Natural killer cell (primary cell): ENCODE measurements around the gene GINS1. TPM values are rescaled to one million over a fixed set of nuclear protein-coding genes. Genes with fewer than 3 reads are reported as not detected.
A peak's percentile ranks its signal among the peaks of the same experiment; 100 is the strongest.

Source experiments
- ATAC-seq, 3 donors: fragments of 150-1000 bp in 2 of 3; fragments of 200-7000 bp in 1 of 3; cut with Tn5 transposase; 1 replicate in 1 of 3; 2 replicates in 2 of 3; pipeline ENCODE4 v1.10.0; 2021; ENCODE audit warnings: mild to moderate bottlenecking in 2 of 3, moderate library complexity in 2 of 3
- DNase-seq, 2 donors: peaks; one replicate each; pipeline versions ENCODE4 v3.0.0 to v3.0.0-alpha.2; 2013 to 2021; ENCODE audit warnings: mixed read lengths in 1 of 2
- H3K27ac ChIP-seq: one replicate; pipeline ENCODE4 v1.5.1; 2013; ENCODE audit warnings: mild to moderate bottlenecking, low read length
- H3K27me3 ChIP-seq: one replicate; pipeline ENCODE4 v1.6.1; 2013; ENCODE audit warnings: low read length; ENCODE audit not compliant: control insufficient read depth, insufficient read depth
- H3K36me3 ChIP-seq: one replicate; pipeline ENCODE4 v1.6.1; 2013; ENCODE audit warnings: low read length; ENCODE audit not compliant: control insufficient read depth, insufficient read depth
- H3K4me1 ChIP-seq: one replicate; pipeline ENCODE4 v1.6.1; 2013; ENCODE audit warnings: low read length; ENCODE audit not compliant: control insufficient read depth, insufficient read depth
- H3K4me3 ChIP-seq: one replicate; pipeline ENCODE4 v1.5.1; 2013; ENCODE audit warnings: low read length
- H3K9me3 ChIP-seq: one replicate; pipeline ENCODE4 v1.6.1; 2013; ENCODE audit warnings: low read length; ENCODE audit not compliant: control insufficient read depth, insufficient read depth
- H3K27ac Mint-ChIP-seq, 2 donors: one replicate each; pipeline ENCODE4 v1.8.0; 2022; ENCODE audit warnings: mild to moderate bottlenecking in 2 of 2, mixed read lengths in 2 of 2, moderate library complexity in 1 of 2
- H3K27me3 Mint-ChIP-seq, 2 donors: one replicate each; pipeline ENCODE4 v1.8.0; 2022; ENCODE audit warnings: low read depth in 2 of 2, mixed read lengths in 2 of 2
- H3K36me3 Mint-ChIP-seq: one replicate; pipeline ENCODE4 v1.8.0; 2022; ENCODE audit warnings: mixed read lengths
- H3K4me1 Mint-ChIP-seq, 2 donors: one replicate each; pipeline ENCODE4 v1.8.0; 2022; ENCODE audit warnings: mixed read lengths in 2 of 2
- H3K4me3 Mint-ChIP-seq: one replicate; pipeline ENCODE4 v1.8.0; 2022; ENCODE audit warnings: mild to moderate bottlenecking, moderate library complexity, mixed read lengths
- H3K9me3 Mint-ChIP-seq, 2 donors: one replicate each; pipeline ENCODE4 v1.8.0; 2022; ENCODE audit warnings: mixed read lengths in 2 of 2
- CTCF ChIP-seq: fragments of 200-600 bp; IDR thresholded peaks from one replicate; pipeline ENCODE4 v1.8.0; 2022; ENCODE audit warnings: antibody characterized with exemption
- WGBS: methylation state at CpG from one replicate; pipeline ENCODE4 v1.1.7; 2013; ENCODE audit warnings: missing lambda C conversion rate; ENCODE audit not compliant: insufficient coverage; 5-methylcytosine and 5-hydroxymethylcytosine counted together
- intact Hi-C: fragments of 100-400 bp; cut with micrococcal nuclease; formaldehyde crosslinking; loops from one replicate; pipeline ENCODE4 v1.14.2; 2022
- total RNA-seq, 4 donors: library from RNA; stranded (reverse); fragments of 120-200 nt in 1 of 4; gene quantifications; one replicate each; pipeline versions ENCODE4 v1.2.3 to v1.2.4, GENCODE V29; 2013 to 2022

The GINS1 gene
- total RNA-seq: 1 to 10 TPM; 1.3 to 1.5 (median 1.4) TPM
- total RNA-seq (2013): 1.4 TPM

- Mint-ChIP-seq H3K4me3 (peak within 1 kb of the TSS; percentile 97), H3K4me1 (peaks cover 12 to 21% of the 10 kb centered on the region in 2 donors), H3K36me3 (peaks cover 8% of the 10 kb centered on the region), H3K27me3 (no peaks in the 10 kb centered on the region), H3K27ac (peak within 1 kb of the TSS; percentile 67 to 89), H3K9me3 (peaks cover 2 to 6% of the 10 kb centered on the region in 2 donors)
- peak within 1 kb of the TSS; percentile 63 for H3K4me3 ChIP-seq
- peaks cover 6% of the 10 kb centered on the region for H3K4me1 ChIP-seq
- H3K27me3 ChIP-seq: no peaks in the 10 kb centered on the region
- ATAC-seq (peak; percentile 75 to 92 (median 92)), DNase-seq (peak; percentile 62 to 82)
- intact Hi-C loops: no loop called here
- TF ChIP-seq CTCF: no peak
- no peak within 1 kb of the TSS for H3K27ac ChIP-seq
- H3K9me3 ChIP-seq: peaks cover 11% of the 10 kb centered on the region
- no peaks in the 10 kb centered on the region for H3K36me3 ChIP-seq
- WGBS: under 1% methylated on average over 55 of the region's 56 CpGs
Measured at GRCh38 chr20:25407311-25408169, at the start of gene GINS1. GINS1 (plus strand) TSS chr20:25407673; CDS start chr20:25407821, 148 bp downstream.

- H3K9me3 ChIP-seq: no peaks in the 10 kb centered on the region
- no peak for TF ChIP-seq CTCF
- intact Hi-C loops: no loop called here
- 46% methylated on average over 10 of the region's 10 CpGs for WGBS
- Mint-ChIP-seq H3K4me1 (peaks cover 20 to 32% of the 10 kb centered on the region in 2 donors), H3K9me3 (no peaks in the 10 kb centered on the region), H3K4me3 (no peak overlapping the region), H3K27me3 (no peaks in the 10 kb centered on the region), H3K27ac (no peak overlapping the region), H3K36me3 (no peaks in the 10 kb centered on the region)
- H3K4me3 ChIP-seq: no peak overlapping the region
- ATAC-seq (peak in 1 of 3 donors; percentile 41), DNase-seq (no peak)
- H3K36me3 ChIP-seq: no peaks in the 10 kb centered on the region
- no peaks in the 10 kb centered on the region for H3K27me3 ChIP-seq
- H3K27ac ChIP-seq: no peak overlapping the region
- H3K4me1 ChIP-seq: peaks cover 9% of the 10 kb centered on the region
Measured at GRCh38 chr20:25360631-25361286, 46.7 kb upstream of the GINS1 start.

- DNase-seq: no peak
- no peak overlapping the region for H3K27ac Mint-ChIP-seq
- no peaks in the 10 kb centered on the region for H3K36me3 Mint-ChIP-seq
- ATAC-seq: no peak
- 96% methylated on average over 6 of the region's 6 CpGs for WGBS
- no peaks in the 10 kb centered on the region for H3K36me3 ChIP-seq
- no peak overlapping the region for H3K4me3 ChIP-seq
- H3K9me3 ChIP-seq: no peaks in the 10 kb centered on the region
- no peaks in the 10 kb centered on the region for H3K27me3 ChIP-seq
- H3K4me3 Mint-ChIP-seq: no peak overlapping the region
- H3K27me3 Mint-ChIP-seq: no peaks in the 10 kb centered on the region
- intact Hi-C loops: no loop called here
- H3K4me1 Mint-ChIP-seq: peaks cover 20 to 28% of the 10 kb centered on the region in 2 donors
- TF ChIP-seq CTCF: no peak
- no peak overlapping the region for H3K27ac ChIP-seq
- H3K4me1 ChIP-seq: peaks cover 9% of the 10 kb centered on the region
- no peaks in the 10 kb centered on the region for H3K9me3 Mint-ChIP-seq
Measured at GRCh38 chr20:25361287-25361683, 46.2 kb upstream of the GINS1 start.
